ENCODE measurements around the gene SNAPC1.
"Not testable (repeated sequence)": the region's sequence is repeated elsewhere in the genome, so short reads cannot be mapped to it uniquely, and the experiment has no call there.

The SNAPC1 gene

GRCh38 chr14:61761959-61762786 is at the start of gene SNAPC1:
SNAPC1 (plus strand) TSS chr14:61762420; CDS start chr14:61762461, 41 bp downstream.
- DNase-seq = peak; percentile 98

- DNase-seq = no peak
Observed at GRCh38 chr14:61713724-61714437, 48.3 kb upstream of the SNAPC1 start.

GRCh38 chr14:61716956-61717355 is 45.3 kb upstream of the SNAPC1 start:
- no peak for DNase-seq

- no peak for DNase-seq
Observed at GRCh38 chr14:61718039-61718438, 44.2 kb upstream of the SNAPC1 start.

GRCh38 chr14:61719344-61720293 is 42.6 kb upstream of the SNAPC1 start:
- DNase-seq = no peak

DNA sequence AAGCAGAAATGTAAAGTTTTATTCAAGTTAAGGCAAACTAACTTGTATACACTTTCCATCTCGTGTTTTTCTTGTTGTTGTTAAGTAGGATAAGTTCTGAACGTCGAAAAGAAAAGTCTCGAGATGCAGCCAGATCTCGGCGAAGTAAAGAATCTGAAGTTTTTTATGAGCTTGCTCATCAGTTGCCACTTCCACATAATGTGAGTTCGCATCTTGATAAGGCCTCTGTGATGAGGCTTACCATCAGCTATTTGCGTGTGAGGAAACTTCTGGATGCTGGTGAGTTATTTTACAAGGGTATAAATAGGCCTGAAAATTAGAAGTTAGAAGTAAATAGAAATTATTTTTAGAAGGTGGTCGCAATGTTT is 41.9 kb upstream of the SNAPC1 start:
- DNase-seq = no peak

GRCh38 chr14:61720741-61721140 is 41.5 kb upstream of the SNAPC1 start:
- no peak for DNase-seq

DNA sequence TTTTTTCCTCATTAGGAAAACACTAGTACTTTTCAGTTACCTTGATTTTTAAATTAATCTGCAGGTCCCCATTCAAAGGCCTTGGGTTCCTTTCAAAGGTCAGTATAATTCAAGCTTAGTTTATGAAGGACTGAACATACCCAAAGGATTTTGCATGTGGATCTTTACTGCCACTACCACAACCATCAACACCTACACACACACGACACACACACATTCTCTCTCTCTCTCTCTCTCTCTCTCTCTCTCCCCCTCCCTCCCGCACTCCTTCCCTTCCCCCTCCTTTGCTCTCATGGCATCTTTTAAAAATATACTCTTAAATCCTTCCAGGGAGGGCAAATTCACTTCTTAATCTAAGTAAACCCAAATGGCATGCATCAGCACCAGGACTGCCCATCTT is 38.1 kb upstream of the SNAPC1 start:
- DNase-seq = no peak

- DNase-seq = no peak
Observed at GRCh38 chr14:61726778-61727658, 35.2 kb upstream of the SNAPC1 start.

- no peak for DNase-seq
Observed at GRCh38 chr14:61730756-61731373, 31.4 kb upstream of the SNAPC1 start.

GRCh38 chr14:61733972-61734371 is 28.2 kb upstream of the SNAPC1 start:
- DNase-seq = no peak

DNA sequence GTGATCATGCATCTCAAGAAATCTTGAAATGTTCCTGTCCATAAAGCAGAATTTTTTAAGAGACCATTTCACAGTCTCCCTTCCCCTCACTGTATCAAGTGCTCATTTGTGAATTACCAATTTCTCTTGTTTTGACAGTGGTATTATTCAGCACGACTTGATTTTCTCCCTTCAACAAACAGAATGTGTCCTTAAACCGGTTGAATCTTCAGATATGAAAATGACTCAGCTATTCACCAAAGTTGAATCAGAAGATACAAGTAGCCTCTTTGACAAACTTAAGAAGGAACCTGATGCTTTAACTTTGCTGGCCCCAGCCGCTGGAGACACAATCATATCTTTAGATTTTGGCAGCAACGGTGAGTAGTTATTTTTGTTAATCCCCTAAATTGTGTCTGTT is 25.5 kb upstream of the SNAPC1 start:
- DNase-seq = no peak

GRCh38 chr14:61737915-61738314 is 24.3 kb upstream of the SNAPC1 start:
- no peak for DNase-seq

DNA sequence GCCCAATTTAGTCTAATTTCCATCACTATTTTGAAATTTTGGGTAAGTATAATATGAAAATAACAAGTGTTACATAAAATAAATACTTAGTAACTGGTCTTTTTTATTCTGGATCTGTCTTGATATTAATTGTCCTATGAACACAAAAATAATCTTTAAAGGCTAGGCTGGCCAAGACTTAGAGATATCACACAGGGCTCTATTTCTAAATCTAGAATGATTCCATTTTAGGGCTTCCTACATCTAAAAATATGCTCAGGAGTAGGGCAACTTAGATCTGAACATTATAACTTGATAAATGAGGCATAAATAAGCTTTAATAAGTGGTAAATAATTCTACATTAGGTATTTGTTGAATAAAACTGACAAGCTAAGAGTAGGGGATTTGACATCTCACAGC is 23.1 kb upstream of the SNAPC1 start:
- DNase-seq = no peak

DNA sequence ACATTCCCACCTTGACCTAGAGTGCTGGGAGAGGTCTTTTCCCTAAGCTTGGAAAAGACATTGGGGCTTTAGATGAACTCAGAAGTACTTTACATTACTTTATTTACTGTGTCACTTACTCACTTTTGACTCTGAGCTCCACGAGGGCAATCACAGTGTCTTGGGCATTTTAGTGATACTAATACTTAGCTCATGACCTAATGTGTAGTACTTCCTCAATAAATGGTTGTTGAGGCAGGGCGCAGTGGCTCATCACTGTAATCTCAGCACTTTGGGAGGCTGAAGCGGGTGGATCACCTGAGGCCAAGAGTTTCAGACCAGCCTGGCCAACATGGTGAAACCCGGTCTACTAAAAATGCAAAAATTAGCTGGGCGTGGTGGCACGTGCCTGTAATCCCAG is 19.8 kb upstream of the SNAPC1 start:
- DNase-seq = no peak

- no peak for DNase-seq
Observed at GRCh38 chr14:61744238-61744637, 18.0 kb upstream of the SNAPC1 start.

GRCh38 chr14:61746346-61746745 is 15.9 kb upstream of the SNAPC1 start:
- not testable (repeated sequence) for DNase-seq

DNA sequence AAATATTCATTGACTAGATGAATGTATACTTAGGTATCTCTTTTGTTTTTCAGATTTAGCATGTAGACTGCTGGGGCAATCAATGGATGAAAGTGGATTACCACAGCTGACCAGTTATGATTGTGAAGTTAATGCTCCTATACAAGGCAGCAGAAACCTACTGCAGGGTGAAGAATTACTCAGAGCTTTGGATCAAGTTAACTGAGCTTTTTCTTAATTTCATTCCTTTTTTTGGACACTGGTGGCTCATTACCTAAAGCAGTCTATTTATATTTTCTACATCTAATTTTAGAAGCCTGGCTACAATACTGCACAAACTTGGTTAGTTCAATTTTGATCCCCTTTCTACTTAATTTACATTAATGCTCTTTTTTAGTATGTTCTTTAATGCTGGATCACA is 15.3 kb upstream of the SNAPC1 start:
- DNase-seq = no peak

DNA sequence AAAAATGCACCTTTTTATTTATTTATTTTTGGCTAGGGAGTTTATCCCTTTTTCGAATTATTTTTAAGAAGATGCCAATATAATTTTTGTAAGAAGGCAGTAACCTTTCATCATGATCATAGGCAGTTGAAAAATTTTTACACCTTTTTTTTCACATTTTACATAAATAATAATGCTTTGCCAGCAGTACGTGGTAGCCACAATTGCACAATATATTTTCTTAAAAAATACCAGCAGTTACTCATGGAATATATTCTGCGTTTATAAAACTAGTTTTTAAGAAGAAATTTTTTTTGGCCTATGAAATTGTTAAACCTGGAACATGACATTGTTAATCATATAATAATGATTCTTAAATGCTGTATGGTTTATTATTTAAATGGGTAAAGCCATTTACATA is 14.9 kb upstream of the SNAPC1 start:
- no peak for DNase-seq

GRCh38 chr14:61749264-61749663 is 13.0 kb upstream of the SNAPC1 start:
- no peak for DNase-seq

- peak; percentile 91 for DNase-seq
Observed at GRCh38 chr14:61749867-61750266, 12.4 kb upstream of the SNAPC1 start.
